HEK293 (cell line): ENCODE data around the gene TOR1A.

ENCODE experiments used
- CTCF ChIP-seq: fragments of 450-650 bp; formaldehyde crosslinking; IDR thresholded peaks from 2 replicates; pipeline ENCODE4 v1.5.1; 2016; ENCODE audit warnings: missing biosample characterization, missing genetic modification characterization
- HOXC10 ChIP-seq: sonication (generic); formaldehyde crosslinking; IDR thresholded peaks from 2 replicates; pipeline ENCODE4 v1.8.1; 2023; ENCODE audit warnings: mild to moderate bottlenecking, missing genetic modification reagents
- KLF1 ChIP-seq: fragments of 450-650 bp; formaldehyde crosslinking; IDR thresholded peaks from 2 replicates; pipeline ENCODE4 v1.5.1; 2016; ENCODE audit warnings: missing biosample characterization, missing genetic modification characterization
- KLF7 ChIP-seq: fragments of 450-650 bp; formaldehyde crosslinking; IDR thresholded peaks from 2 replicates; pipeline ENCODE4 v1.5.1; 2016; ENCODE audit warnings: missing biosample characterization, missing genetic modification characterization, borderline replicate concordance
- OVOL3 ChIP-seq: fragments of 450-650 bp; formaldehyde crosslinking; IDR thresholded peaks from 2 replicates; pipeline ENCODE4 v1.5.1; 2016; ENCODE audit warnings: missing biosample characterization, missing genetic modification characterization
- PRDM2 ChIP-seq: fragments of 450-650 bp; formaldehyde crosslinking; IDR thresholded peaks from 2 replicates; pipeline ENCODE4 v1.5.1; 2016; ENCODE audit warnings: missing biosample characterization, missing genetic modification characterization, borderline replicate concordance
- SETDB1 ChIP-seq: IDR thresholded peaks from one replicate; pipeline ENCODE4 v1.6.1; 2017; ENCODE audit warnings: mild to moderate bottlenecking, low read length, moderate library complexity, mixed read lengths; ENCODE audit not compliant: insufficient read length
- TRIM28 ChIP-seq: IDR thresholded peaks from 2 replicates; pipeline ENCODE4 v1.6.1; 2011; ENCODE audit warnings: low read length, control low read depth, borderline replicate concordance
- YY2 ChIP-seq: fragments of 450-650 bp; formaldehyde crosslinking; IDR thresholded peaks from 2 replicates; pipeline ENCODE4 v1.5.1; 2016; ENCODE audit warnings: missing biosample characterization, missing genetic modification characterization
- ZBTB6 ChIP-seq: fragments of 450-650 bp; formaldehyde crosslinking; IDR thresholded peaks from 2 replicates; pipeline ENCODE4 v1.5.1; 2017; ENCODE audit warnings: missing biosample characterization, missing genetic modification characterization
- ZNF121 ChIP-seq: fragments of 450-650 bp; formaldehyde crosslinking; IDR thresholded peaks from 2 replicates; pipeline ENCODE4 v1.5.1; 2016; ENCODE audit warnings: missing biosample characterization, missing genetic modification characterization
- ZNF138 ChIP-seq: fragments of 450-650 bp; formaldehyde crosslinking; IDR thresholded peaks from 2 replicates; pipeline ENCODE4 v1.5.1; 2016; ENCODE audit warnings: missing biosample characterization, missing genetic modification characterization, borderline replicate concordance
- ZNF211 ChIP-seq: fragments of 450-650 bp; formaldehyde crosslinking; IDR thresholded peaks from 2 replicates; pipeline ENCODE4 v1.5.1; 2016; ENCODE audit warnings: low read depth, missing biosample characterization, missing genetic modification characterization
- ZNF221 ChIP-seq: fragments of 450-650 bp; formaldehyde crosslinking; IDR thresholded peaks from 2 replicates; pipeline ENCODE4 v1.5.1; 2017; ENCODE audit warnings: missing biosample characterization, missing genetic modification characterization, borderline replicate concordance
- ZNF274 ChIP-seq, 2 experiments: fragments of 200-500 bp in 1 of 2; fragments of 450-650 bp in 1 of 2; sonication (Bioruptor generic) in 1 of 2; formaldehyde crosslinking in 1 of 2; IDR thresholded peaks; 2 replicates each; pipeline versions ENCODE4 v1.5.1 to v1.6.1; 2014 to 2016; ENCODE audit warnings: borderline replicate concordance in 1 of 2, inconsistent platforms in 1 of 2, low read length in 1 of 2, missing biosample characterization in 1 of 2, missing genetic modification characterization in 1 of 2
- ZNF302 ChIP-seq: fragments of 450-650 bp; formaldehyde crosslinking; IDR thresholded peaks from 2 replicates; pipeline ENCODE4 v1.5.1; 2016; ENCODE audit warnings: missing biosample characterization, missing genetic modification characterization, low read depth
- ZNF311 ChIP-seq: fragments of 450-650 bp; formaldehyde crosslinking; IDR thresholded peaks from 2 replicates; pipeline ENCODE4 v1.5.1; 2017; ENCODE audit warnings: missing biosample characterization, missing genetic modification characterization, borderline replicate concordance
- ZNF341 ChIP-seq: fragments of 450-650 bp; formaldehyde crosslinking; IDR thresholded peaks from 2 replicates; pipeline ENCODE4; 2016; ENCODE audit warnings: low read depth, missing biosample characterization, missing genetic modification characterization
- ZNF350 ChIP-seq: fragments of 450-650 bp; formaldehyde crosslinking; IDR thresholded peaks from 2 replicates; pipeline ENCODE4 v1.5.0; 2017; ENCODE audit warnings: missing biosample characterization, mild to moderate bottlenecking, missing genetic modification characterization
- ZNF37A ChIP-seq: fragments of 450-650 bp; IDR thresholded peaks from 2 replicates; pipeline ENCODE4 v1.5.1; 2018; ENCODE audit warnings: missing biosample characterization, missing genetic modification characterization
- ZNF391 ChIP-seq: fragments of 450-650 bp; formaldehyde crosslinking; IDR thresholded peaks from 2 replicates; pipeline ENCODE4 v1.5.1; 2016; ENCODE audit warnings: low read depth, missing biosample characterization, missing genetic modification characterization, borderline replicate concordance
- ZNF416 ChIP-seq: fragments of 450-650 bp; formaldehyde crosslinking; IDR thresholded peaks from 2 replicates; pipeline ENCODE4 v1.5.1; 2016; ENCODE audit warnings: missing biosample characterization, missing genetic modification characterization
- ZNF639 ChIP-seq: fragments of 450-650 bp; formaldehyde crosslinking; IDR thresholded peaks from 2 replicates; pipeline ENCODE4 v1.5.1; 2016; ENCODE audit warnings: missing biosample characterization, missing genetic modification characterization
- ZNF645 ChIP-seq: fragments of 450-650 bp; formaldehyde crosslinking; IDR thresholded peaks from 2 replicates; pipeline ENCODE4; 2016; ENCODE audit warnings: missing biosample characterization, missing genetic modification characterization
- ZNF707 ChIP-seq: fragments of 450-650 bp; formaldehyde crosslinking; IDR thresholded peaks from 2 replicates; pipeline ENCODE4 v1.5.1; 2016; ENCODE audit warnings: missing biosample characterization, missing genetic modification characterization
- ZNF791 ChIP-seq: fragments of 450-650 bp; formaldehyde crosslinking; IDR thresholded peaks from 2 replicates; pipeline ENCODE4 v1.5.1; 2016; ENCODE audit warnings: missing biosample characterization, missing genetic modification characterization
- ZSCAN4 ChIP-seq: fragments of 450-650 bp; formaldehyde crosslinking; IDR thresholded peaks from 2 replicates; pipeline ENCODE4 v1.5.1; 2017; ENCODE audit warnings: missing biosample characterization, missing genetic modification characterization

TOR1A gene

GRCh38 chr9:129823935-129824601 is at the start of gene TOR1A (continued):
- TF ChIP-seq ZNF391 (tag by site-specific recombination) (no peak; the same call in 1 of the 2 replicates), ZNF639 (tag by site-specific recombination) (peak; percentile 84), YY2 (tag by site-specific recombination) (peak; percentile 98), PRDM2 (no peak), ZNF350 (tag by site-specific recombination) (no peak), ZNF274 (IDR thresholded peaks at IDR 0.05; ENCODE audit: low read length) (no peak), ZNF274 (tag by site-specific recombination; IDR thresholded peaks at IDR 0.05; ENCODE audit: borderline replicate concordance) (no peak), ZNF138 (tag by site-specific recombination) (no peak), ZSCAN4 (tag by site-specific recombination) (0 out of 2 replicates have a peak, but pooled peaks have one; percentile 29), ZNF311 (tag by site-specific recombination) (no peak), ZNF211 (no peak), ZNF37A (tag by site-specific recombination) (no peak), HOXC10 (CRISPR knock-in tag) (no peak), KLF7 (tag by site-specific recombination) (peak; percentile 29; the same call in 1 of the 2 replicates), OVOL3 (tag by site-specific recombination) (no peak; the same call in 1 of the 2 replicates), TRIM28 (no peak), ZNF645 (tag by site-specific recombination) (no peak), SETDB1 (no peak), KLF1 (tag by site-specific recombination) (peak; percentile 64), ZBTB6 (tag by site-specific recombination) (no peak), ZNF302 (tag by site-specific recombination) (no peak), ZNF341 (tag by site-specific recombination) (no peak), ZNF416 (tag by site-specific recombination) (no peak), ZNF707 (tag by site-specific recombination) (no peak), ZNF221 (tag by site-specific recombination) (no peak), ZNF791 (tag by site-specific recombination) (no peak), CTCF (no peak), ZNF121 (tag by site-specific recombination) (no peak)
